ENCODE data around the gene SRCIN1. TPM values are rescaled to one million over a fixed set of nuclear protein-coding genes. Genes with fewer than 3 reads are reported as not detected.

SRCIN1 gene
- polyA plus RNA-seq, 1 experiment, result not detected

DNA sequence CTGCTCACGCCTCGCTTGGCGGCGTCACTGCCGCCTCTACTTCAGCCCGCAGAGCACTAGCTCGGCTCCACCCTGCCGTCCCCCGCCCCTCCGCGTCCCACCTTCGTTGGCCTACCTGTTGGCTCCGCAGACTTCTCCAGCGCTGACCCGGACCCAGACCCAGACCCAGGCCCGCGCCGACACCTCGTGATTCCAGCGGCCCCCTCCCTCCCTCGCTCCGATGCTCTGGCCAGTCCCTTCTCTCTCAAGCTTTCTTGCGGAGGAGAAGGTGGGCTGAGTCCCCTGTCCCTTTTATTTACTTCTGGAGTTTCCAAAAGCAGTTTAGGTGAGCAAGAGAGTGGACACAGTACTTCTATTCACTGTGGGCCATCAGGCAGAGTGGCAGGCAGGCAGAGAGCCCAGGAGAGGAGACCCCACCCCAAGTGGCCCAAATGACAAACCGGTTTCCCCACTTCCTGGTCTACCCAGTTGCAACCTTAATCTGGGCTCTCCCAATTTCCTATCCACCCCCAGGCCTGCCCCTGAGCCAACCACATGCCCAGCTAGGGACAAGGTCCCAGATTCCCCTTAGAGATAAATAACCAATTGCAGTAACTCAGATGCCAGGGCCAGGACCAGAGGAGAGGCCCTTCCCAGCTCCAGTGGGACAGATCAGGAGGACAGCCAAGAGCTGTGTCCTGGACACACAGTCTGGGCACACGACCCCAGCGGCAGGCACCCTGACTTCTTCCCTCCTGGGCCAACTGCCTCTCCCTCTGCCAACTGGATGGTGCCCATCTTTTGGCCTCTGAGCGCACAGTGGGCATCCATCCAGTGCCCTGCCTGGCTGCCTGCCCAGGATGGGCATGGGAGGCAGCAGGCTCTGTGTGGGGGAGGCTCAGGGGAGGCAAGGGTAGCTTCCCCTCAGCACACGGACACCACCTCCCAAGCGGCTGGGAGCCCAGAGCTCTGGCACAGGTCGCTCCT is 1.2 kb upstream of the SRCIN1 start:
- ChIA-PET POLR2A (interaction anchor here (0.6 kb wide), 1 partner anchor 85 kb away, joined by 6 read pairs; no protein-coding TSS in a partner anchor), CTCF (interaction anchor here (0.6 to 0.7 kb wide), 3 partner anchors 8 to 88 kb away, joined by 3 to 11 read pairs (median 4); no protein-coding TSS in a partner anchor)
- peaks cover 79% of the 10 kb centered on the region for H3K27me3 ChIP-seq (ENCODE audit: control insufficient read depth, insufficient read depth, low read length)
- no peak overlapping the region for H3K27ac ChIP-seq (ENCODE audit: low read depth, low read length)
- H3K9me3 ChIP-seq (ENCODE audit: control insufficient read depth, insufficient read depth, low read length), result peaks cover 3% of the 10 kb centered on the region
- no peak overlapping the region for H3K4me3 ChIP-seq (ENCODE audit: low read depth, low read length)
- no peak for DNase-seq (ENCODE audit: low read depth, low spot score)
- TF ChIP-seq, protein P1, sequence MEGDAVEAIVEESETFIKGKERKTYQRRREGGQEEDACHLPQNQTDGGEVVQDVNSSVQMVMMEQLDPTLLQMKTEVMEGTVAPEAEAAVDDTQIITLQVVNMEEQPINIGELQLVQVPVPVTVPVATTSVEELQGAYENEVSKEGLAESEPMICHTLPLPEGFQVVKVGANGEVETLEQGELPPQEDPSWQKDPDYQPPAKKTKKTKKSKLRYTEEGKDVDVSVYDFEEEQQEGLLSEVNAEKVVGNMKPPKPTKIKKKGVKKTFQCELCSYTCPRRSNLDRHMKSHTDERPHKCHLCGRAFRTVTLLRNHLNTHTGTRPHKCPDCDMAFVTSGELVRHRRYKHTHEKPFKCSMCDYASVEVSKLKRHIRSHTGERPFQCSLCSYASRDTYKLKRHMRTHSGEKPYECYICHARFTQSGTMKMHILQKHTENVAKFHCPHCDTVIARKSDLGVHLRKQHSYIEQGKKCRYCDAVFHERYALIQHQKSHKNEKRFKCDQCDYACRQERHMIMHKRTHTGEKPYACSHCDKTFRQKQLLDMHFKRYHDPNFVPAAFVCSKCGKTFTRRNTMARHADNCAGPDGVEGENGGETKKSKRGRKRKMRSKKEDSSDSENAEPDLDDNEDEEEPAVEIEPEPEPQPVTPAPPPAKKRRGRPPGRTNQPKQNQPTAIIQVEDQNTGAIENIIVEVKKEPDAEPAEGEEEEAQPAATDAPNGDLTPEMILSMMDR (IDR thresholded peaks at IDR 0.05; ENCODE audit: low read depth, low read length), result no peak

DNA sequence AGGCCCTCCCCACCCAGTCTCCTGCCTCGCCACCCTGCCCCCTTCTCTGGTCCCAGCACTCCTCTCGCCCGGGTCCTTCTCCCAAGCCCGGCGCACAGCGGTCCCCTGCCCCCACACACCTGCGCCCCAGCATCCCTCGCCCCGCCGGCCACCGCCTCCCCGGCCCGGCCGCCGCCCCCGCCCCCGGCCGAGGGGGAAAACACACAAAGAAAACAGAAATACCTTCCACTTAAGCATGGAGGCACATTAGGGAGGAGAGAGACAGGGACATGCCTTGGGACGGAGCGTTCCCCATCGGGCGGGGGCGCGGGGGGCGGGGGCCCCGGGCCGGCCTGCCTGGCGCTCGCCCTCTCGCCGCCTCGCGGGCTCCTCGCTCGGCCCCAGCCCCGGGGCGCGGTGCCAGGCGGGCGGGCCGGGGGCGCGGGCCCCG is 326 bp downstream of the SRCIN1 start:
- ChIA-PET POLR2A (no interaction called here), CTCF (interaction anchor here (0.9 kb wide), 1 partner anchor 21 kb away, joined by 3 read pairs; no protein-coding TSS in a partner anchor)
- TF ChIP-seq, protein P1 (IDR thresholded peaks at IDR 0.05; ENCODE audit: low read depth, low read length), result no peak
- no peaks in the 10 kb centered on the region; the same call in 1 of the 2 replicates for H3K9me3 ChIP-seq (ENCODE audit: control insufficient read depth, insufficient read depth, low read length)
- DNase-seq (ENCODE audit: low read depth, low spot score), result no peak
- peak overlapping the region; percentile 45; the same call in 1 of the 2 replicates for H3K4me3 ChIP-seq (ENCODE audit: low read depth, low read length)
- H3K27me3 ChIP-seq (ENCODE audit: control insufficient read depth, insufficient read depth, low read length), result peaks cover 84% of the 10 kb centered on the region
- H3K27ac ChIP-seq (ENCODE audit: low read depth, low read length), result no peak overlapping the region

DNA sequence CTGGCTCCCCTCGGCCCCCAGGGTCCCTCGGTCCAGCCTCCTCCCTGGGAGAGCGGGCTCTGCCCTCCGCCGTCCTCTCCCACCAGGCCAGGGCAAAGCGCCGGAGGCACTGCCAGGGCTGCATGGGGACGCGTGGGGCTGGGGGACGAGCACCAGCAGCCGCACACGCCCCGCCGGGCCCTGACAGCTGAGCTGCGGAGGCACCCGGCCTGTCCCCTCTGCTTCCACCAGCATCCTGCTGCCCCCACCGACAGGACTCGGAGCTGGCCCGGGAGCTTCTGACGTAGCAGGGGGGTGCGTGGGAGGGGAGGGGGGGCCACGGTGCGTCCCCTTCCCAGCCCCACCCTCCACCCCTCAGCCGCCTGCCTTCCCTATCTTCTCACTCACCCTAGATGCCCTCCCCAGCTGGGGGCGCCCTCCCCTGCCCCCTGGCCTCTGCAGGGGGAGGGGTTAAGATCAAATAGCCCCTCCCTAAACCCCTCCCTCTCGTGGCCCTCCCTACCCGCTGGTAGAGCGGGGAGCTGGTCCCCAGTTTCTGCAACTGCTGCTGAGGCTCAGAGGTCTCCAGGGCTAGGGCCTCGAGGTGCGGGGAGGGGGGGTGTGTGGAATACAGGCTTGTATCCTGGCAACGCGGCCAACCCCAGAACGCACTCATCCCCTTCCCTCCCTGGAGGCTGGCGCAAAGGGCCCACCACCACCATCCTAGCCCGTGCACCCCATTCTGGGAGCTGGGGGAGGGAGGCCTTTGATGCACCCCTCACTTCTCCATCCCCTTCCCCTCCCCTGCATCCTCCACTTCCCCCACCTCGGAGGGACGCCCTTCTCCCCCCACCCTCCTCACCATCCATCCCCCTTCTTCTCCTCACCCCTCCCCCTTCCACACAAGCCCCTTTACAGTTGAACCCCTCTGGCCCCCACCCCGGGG is 1.0 kb downstream of the SRCIN1 start:
- Histone ChIP-seq H3K27me3 (ENCODE audit: control insufficient read depth, insufficient read depth, low read length) (peaks cover 87% of the 10 kb centered on the region), H3K27ac (ENCODE audit: low read depth, low read length) (no peak overlapping the region), H3K4me3 (ENCODE audit: low read depth, low read length) (no peak overlapping the region), H3K9me3 (ENCODE audit: control insufficient read depth, insufficient read depth, low read length) (no peaks in the 10 kb centered on the region; the same call in 1 of the 2 replicates)
- no peak for DNase-seq (ENCODE audit: low read depth, low spot score)
- POLR2A ChIA-PET, result no interaction called here
- TF ChIP-seq, protein P1 (IDR thresholded peaks at IDR 0.05; ENCODE audit: low read depth, low read length), result no peak
- CTCF ChIA-PET, result interaction anchor here (0.9 to 1.0 kb wide), 2 partner anchors 21 to 47 kb away, joined by 3 read pairs; no protein-coding TSS in a partner anchor

DNA sequence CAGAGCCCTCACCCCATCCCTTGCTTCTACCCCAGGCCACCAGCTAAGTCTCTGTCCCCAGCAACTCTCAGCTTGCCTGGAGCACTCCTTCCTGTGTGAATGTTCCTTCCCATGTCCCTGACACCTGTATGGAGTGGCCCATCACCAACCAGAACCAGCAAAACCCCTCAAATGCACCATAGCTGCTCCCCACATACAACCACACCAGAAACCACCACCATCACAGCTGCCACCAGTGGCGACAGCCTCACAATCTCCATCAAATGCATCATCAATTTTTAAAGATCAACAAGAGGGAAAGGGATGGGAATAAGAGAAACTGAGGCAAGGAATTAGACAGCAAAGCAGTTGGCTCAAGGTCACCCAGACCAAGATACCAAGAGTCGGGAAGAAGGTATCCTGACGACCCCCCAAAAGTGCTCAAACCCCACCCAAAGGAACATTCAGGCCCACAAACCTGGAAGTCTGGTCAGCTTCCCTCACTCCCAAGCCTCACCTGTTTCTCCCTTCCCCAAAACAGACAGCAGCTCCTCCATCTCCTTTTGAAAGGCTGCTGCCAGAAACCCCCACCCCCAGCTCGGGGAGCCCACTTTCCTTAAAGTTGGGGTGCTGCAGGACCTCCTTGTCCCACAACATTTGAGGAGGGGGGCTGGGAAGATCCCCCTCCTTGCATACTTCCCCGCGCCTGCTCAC is 1.8 kb downstream of the SRCIN1 start:
- no peak for DNase-seq (ENCODE audit: low read depth, low spot score)
- Histone ChIP-seq H3K4me3 (ENCODE audit: low read depth, low read length) (no peak overlapping the region), H3K27ac (ENCODE audit: low read depth, low read length) (no peak overlapping the region), H3K9me3 (ENCODE audit: control insufficient read depth, insufficient read depth, low read length) (no peaks in the 10 kb centered on the region; the same call in 1 of the 2 replicates), H3K27me3 (ENCODE audit: control insufficient read depth, insufficient read depth, low read length) (peaks cover 86% of the 10 kb centered on the region)
- CTCF ChIA-PET, result interaction anchor here (1.0 kb wide), 1 partner anchor 46 kb away, joined by 3 read pairs; no protein-coding TSS in a partner anchor
- POLR2A ChIA-PET, result interaction anchor here (0.5 kb wide), 1 partner anchor 99 kb away, joined by 3 read pairs; no protein-coding TSS in a partner anchor
- TF ChIP-seq, protein P1 (IDR thresholded peaks at IDR 0.05; ENCODE audit: low read depth, low read length), result no peak

Measured in AG04450 (cell line).